ENCODE data around the gene PAPPA2.

Gene PAPPA2

GRCh38 chr1:176854121-176854520 is 391.1 kb downstream of the PAPPA2 start:
- Histone ChIP-seq H3K36me3 (ENCODE audit: control insufficient read depth in 2 of 2, insufficient read depth in 1 of 2, low read length in 2 of 2) (no peaks in the 10 kb centered on the region), H3K4me3 (ENCODE audit: low read depth, low read length) (no peak overlapping the region), H3K9me3 (ENCODE audit: control insufficient read depth, insufficient read depth, low read depth, low read length) (no peaks in the 10 kb centered on the region), H3K4me1 (ENCODE audit: control insufficient read depth, insufficient read depth, low read length) (no peaks in the 10 kb centered on the region), H3K27ac (ENCODE audit: extremely low read depth, low read depth, low read length) (no peak overlapping the region)
- ChIA-PET CTCF (no interaction called here), POLR2A (no interaction called here)
- TF ChIP-seq ZNF133 (tag by site-specific recombination; IDR thresholded peaks at IDR 0.05) (no peak), ZNF549 (tag by site-specific recombination; IDR thresholded peaks at IDR 0.05) (no peak), ZNF335 (tag by site-specific recombination; conservative IDR thresholded peaks at IDR 0.05) (no peak), ZBTB7A (tag by site-specific recombination; IDR thresholded peaks at IDR 0.05; ENCODE audit: low read depth) (no peak), ELK4 (IDR thresholded peaks at IDR 0.05; ENCODE audit: borderline replicate concordance, low read depth, low read length) (no peak), MZF1 (tag by site-specific recombination; IDR thresholded peaks at IDR 0.05; ENCODE audit: borderline replicate concordance) (no peak), ZIC2 (tag by site-specific recombination; IDR thresholded peaks at IDR 0.05) (no peak)

GRCh38 chr1:176854758-176855745 is 392.1 kb downstream of the PAPPA2 start:
- no peak overlapping the region for H3K4me3 ChIP-seq (ENCODE audit: low read depth, low read length)
- TF ChIP-seq ATF2 (tag by site-specific recombination; IDR thresholded peaks at IDR 0.05; ENCODE audit: low read depth) (no peak), ZNF610 (tag by site-specific recombination; IDR thresholded peaks at IDR 0.05; ENCODE audit: borderline replicate concordance) (no peak), ZNF580 (tag by site-specific recombination; IDR thresholded peaks at IDR 0.05) (no peak), ZNF558 (tag by site-specific recombination; IDR thresholded peaks at IDR 0.05) (no peak), ZNF791 (tag by site-specific recombination; IDR thresholded peaks at IDR 0.05) (no peak), YY1 (tag by site-specific recombination; IDR thresholded peaks at IDR 0.05) (no peak), TCF7L2 (IDR thresholded peaks at IDR 0.05; ENCODE audit: borderline replicate concordance, low read depth, low read length) (no peak), ZNF626 (tag by site-specific recombination; IDR thresholded peaks at IDR 0.05) (no peak), GFI1B (tag by site-specific recombination; IDR thresholded peaks at IDR 0.05) (no peak), ZFP3 (tag by site-specific recombination; IDR thresholded peaks at IDR 0.05; ENCODE audit: low read depth) (no peak), ZNF10 (tag by site-specific recombination; IDR thresholded peaks at IDR 0.05) (no peak), ZSCAN5A (tag by site-specific recombination; IDR thresholded peaks at IDR 0.05) (no peak), ZNF514 (tag by site-specific recombination; IDR thresholded peaks at IDR 0.05) (no peak), ZNF302 (tag by site-specific recombination; IDR thresholded peaks at IDR 0.05; ENCODE audit: low read depth) (no peak), ZNF19 (tag by site-specific recombination; IDR thresholded peaks at IDR 0.05; ENCODE audit: low read depth) (no peak), ZNF777 (tag by site-specific recombination; IDR thresholded peaks at IDR 0.05; ENCODE audit: borderline replicate concordance) (no peak), ZSCAN23 (tag by site-specific recombination; IDR thresholded peaks at IDR 0.05) (no peak), ZNF473 (tag by site-specific recombination; IDR thresholded peaks at IDR 0.05) (no peak), ZNF157 (tag by site-specific recombination; IDR thresholded peaks at IDR 0.05) (no peak)
- no peaks in the 10 kb centered on the region for H3K36me3 ChIP-seq (ENCODE audit: control insufficient read depth in 2 of 2, insufficient read depth in 1 of 2, low read length in 2 of 2)
- H3K9me3 ChIP-seq (ENCODE audit: control insufficient read depth, insufficient read depth, low read depth, low read length): no peaks in the 10 kb centered on the region
- no peak overlapping the region for H3K27ac ChIP-seq (ENCODE audit: extremely low read depth, low read depth, low read length)
- POLR2A ChIA-PET: no interaction called here
- CTCF ChIA-PET: interaction anchor here (0.7 kb wide), 1 partner anchor 294 kb away, joined by 3 read pairs; no protein-coding TSS in a partner anchor
- H3K4me1 ChIP-seq (ENCODE audit: control insufficient read depth, insufficient read depth, low read length): no peaks in the 10 kb centered on the region
